ENCODE measurements around the gene LRRC38. TPM values are rescaled to one million over a fixed set of nuclear protein-coding genes. Genes with fewer than 3 reads are reported as not detected.
"Not testable (repeated sequence)": the region's sequence is repeated elsewhere in the genome, so short reads cannot be mapped to it uniquely, and the experiment has no call there.

LRRC38 gene
- total RNA-seq, result not detected in 2 replicates
- long read RNA-seq, result 0 reads

- Mint-ChIP-seq H3K9me3 (no peaks in the 10 kb centered on the region), H3K27ac (ENCODE audit: unreplicated experiment) (no peak within 1 kb of the TSS), H3K27me3 (ENCODE audit: low read depth) (peaks cover 95% of the 10 kb centered on the region), H3K36me3 (ENCODE audit: low read depth) (no peaks in the 10 kb centered on the region), H3K4me1 (peaks cover 5% of the 10 kb centered on the region), H3K4me3 (no peak within 1 kb of the TSS)
- peak; percentile 14 for DNase-seq (ENCODE audit: low read depth, low spot score)
- TF ChIP-seq, protein P1, sequence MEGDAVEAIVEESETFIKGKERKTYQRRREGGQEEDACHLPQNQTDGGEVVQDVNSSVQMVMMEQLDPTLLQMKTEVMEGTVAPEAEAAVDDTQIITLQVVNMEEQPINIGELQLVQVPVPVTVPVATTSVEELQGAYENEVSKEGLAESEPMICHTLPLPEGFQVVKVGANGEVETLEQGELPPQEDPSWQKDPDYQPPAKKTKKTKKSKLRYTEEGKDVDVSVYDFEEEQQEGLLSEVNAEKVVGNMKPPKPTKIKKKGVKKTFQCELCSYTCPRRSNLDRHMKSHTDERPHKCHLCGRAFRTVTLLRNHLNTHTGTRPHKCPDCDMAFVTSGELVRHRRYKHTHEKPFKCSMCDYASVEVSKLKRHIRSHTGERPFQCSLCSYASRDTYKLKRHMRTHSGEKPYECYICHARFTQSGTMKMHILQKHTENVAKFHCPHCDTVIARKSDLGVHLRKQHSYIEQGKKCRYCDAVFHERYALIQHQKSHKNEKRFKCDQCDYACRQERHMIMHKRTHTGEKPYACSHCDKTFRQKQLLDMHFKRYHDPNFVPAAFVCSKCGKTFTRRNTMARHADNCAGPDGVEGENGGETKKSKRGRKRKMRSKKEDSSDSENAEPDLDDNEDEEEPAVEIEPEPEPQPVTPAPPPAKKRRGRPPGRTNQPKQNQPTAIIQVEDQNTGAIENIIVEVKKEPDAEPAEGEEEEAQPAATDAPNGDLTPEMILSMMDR (conservative IDR thresholded peaks at IDR 0.05), result peak; percentile 21
These were observed at the start of gene LRRC38 for GRCh38 chr1:13513895-13514546. TSS of gene LRRC38 (minus strand) at chr1:13514003. CDS start at chr1:13513593, 410 bp downstream.

DNA sequence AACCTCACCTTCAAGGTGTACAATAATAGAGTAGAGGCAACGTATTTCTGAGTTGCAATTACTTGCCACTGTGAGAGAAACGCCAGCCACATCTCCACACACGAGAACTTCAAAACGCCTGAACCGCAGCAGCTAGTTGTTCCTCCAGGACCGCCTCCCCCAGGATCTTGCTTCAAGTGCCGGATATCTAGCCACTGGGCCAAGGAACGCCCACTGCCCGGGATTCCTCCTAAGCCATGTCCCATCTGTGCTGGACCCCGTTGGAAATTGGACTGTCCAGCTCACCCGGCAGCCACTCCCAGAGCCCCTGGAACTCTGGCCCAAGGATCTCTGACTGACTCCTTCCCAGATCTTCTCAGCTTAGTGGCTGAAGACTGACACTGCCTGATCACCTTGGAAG, 49.2 kb upstream of the LRRC38 start:
- H3K4me1 Mint-ChIP-seq; H3K4me3 Mint-ChIP-seq; DNase-seq (ENCODE audit: low read depth, low spot score); H3K9me3 Mint-ChIP-seq; H3K36me3 Mint-ChIP-seq (ENCODE audit: low read depth); H3K27ac Mint-ChIP-seq (ENCODE audit: unreplicated experiment); H3K27me3 Mint-ChIP-seq (ENCODE audit: low read depth): not testable (repeated sequence)

GRCh38 chr1:13560541-13560940, 46.7 kb upstream of the LRRC38 start:
- Mint-ChIP-seq H3K36me3 (ENCODE audit: low read depth) (no peaks in the 10 kb centered on the region), H3K9me3 (no peaks in the 10 kb centered on the region), H3K27me3 (ENCODE audit: low read depth) (peaks cover 3% of the 10 kb centered on the region), H3K4me3 (no peak overlapping the region), H3K4me1 (peaks cover 8% of the 10 kb centered on the region), H3K27ac (ENCODE audit: unreplicated experiment) (no peak overlapping the region)
- no peak for DNase-seq (ENCODE audit: low read depth, low spot score)
- TF ChIP-seq, protein P1 (conservative IDR thresholded peaks at IDR 0.05), result no peak

DNA sequence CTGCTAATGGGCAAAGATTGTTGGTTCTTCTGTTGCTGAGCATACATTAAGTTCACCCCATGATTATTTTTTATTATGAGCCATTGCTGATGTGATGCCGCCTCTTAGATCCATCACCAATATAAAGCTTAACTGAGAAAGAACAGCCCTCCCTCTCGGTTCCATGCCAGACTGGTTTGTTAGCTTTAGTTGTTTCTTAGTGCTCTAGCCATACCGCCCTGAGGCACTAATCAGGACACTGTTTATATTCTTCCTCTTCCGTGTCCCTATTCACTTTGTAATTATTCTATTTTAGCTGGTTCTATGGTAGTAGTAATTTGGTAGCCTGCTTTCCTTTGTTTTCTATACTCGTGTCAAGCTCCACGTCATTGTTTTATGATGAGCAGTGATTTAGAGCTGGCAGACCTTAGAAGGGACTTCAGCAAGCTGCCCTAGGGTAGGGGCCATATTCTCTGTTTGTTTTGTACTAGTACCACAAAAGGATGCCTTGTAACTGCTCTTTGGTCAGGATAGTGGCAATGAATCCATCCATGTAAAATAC, 42.5 kb upstream of the LRRC38 start:
- TF ChIP-seq, protein P1 (conservative IDR thresholded peaks at IDR 0.05), result no peak
- no peak overlapping the region for H3K27ac Mint-ChIP-seq (ENCODE audit: unreplicated experiment)
- peaks cover 8% of the 10 kb centered on the region for H3K4me1 Mint-ChIP-seq
- no peak overlapping the region for H3K4me3 Mint-ChIP-seq
- DNase-seq (ENCODE audit: low read depth, low spot score), result no peak
- no peaks in the 10 kb centered on the region for H3K9me3 Mint-ChIP-seq
- H3K36me3 Mint-ChIP-seq (ENCODE audit: low read depth), result no peaks in the 10 kb centered on the region
- H3K27me3 Mint-ChIP-seq (ENCODE audit: low read depth), result no peaks in the 10 kb centered on the region

DNA sequence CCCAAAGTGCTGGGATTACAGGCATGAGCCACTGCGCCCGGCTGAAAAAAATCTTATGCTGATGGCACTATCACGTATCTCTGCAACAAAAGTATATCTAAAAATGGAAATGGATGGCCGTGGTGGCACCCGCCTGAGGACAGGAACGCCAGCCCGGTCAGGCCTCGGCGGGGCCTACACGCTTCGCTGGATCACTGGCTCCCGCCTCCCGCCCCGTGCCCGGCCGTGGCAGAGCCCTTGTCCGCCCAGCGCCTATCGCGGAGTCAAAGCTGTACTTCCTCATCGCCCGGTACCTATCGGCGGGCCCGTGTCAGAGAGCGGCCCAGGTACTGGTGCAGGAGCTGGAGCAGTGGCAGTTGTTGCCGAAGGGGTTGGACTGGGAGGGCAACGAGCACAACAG, 41.0 kb upstream of the LRRC38 start:
- no peak overlapping the region for H3K27ac Mint-ChIP-seq (ENCODE audit: unreplicated experiment)
- no peaks in the 10 kb centered on the region for H3K36me3 Mint-ChIP-seq (ENCODE audit: low read depth)
- H3K4me1 Mint-ChIP-seq, result peaks cover 8% of the 10 kb centered on the region
- DNase-seq (ENCODE audit: low read depth, low spot score), result no peak
- no peak overlapping the region for H3K4me3 Mint-ChIP-seq
- H3K27me3 Mint-ChIP-seq (ENCODE audit: low read depth), result no peaks in the 10 kb centered on the region
- TF ChIP-seq, protein P1 (conservative IDR thresholded peaks at IDR 0.05), result no peak
- H3K9me3 Mint-ChIP-seq, result no peaks in the 10 kb centered on the region

DNA sequence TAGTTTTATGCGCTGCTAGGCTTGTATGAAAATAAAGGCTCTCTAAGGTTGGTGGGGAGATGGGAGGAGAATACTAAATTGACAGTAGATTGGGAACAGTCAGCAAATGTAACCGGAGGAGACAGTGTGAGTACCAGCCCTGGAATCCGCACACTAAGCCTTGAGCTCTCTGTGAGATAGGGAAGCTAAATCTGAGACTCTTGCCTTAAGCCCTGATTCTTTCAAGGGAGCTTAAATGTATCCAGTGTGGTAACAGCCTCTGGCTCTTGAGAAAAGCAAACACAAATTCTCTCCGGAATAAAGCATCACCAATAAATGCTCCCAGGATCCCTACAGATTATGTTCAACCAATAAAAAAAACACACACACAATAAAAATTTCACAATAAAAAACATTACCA, 36.9 kb upstream of the LRRC38 start:
- H3K9me3 Mint-ChIP-seq, result no peaks in the 10 kb centered on the region
- no peaks in the 10 kb centered on the region for H3K36me3 Mint-ChIP-seq (ENCODE audit: low read depth)
- DNase-seq (ENCODE audit: low read depth, low spot score), result no peak
- H3K27me3 Mint-ChIP-seq (ENCODE audit: low read depth), result no peaks in the 10 kb centered on the region
- H3K27ac Mint-ChIP-seq (ENCODE audit: unreplicated experiment), result no peak overlapping the region
- TF ChIP-seq, protein P1 (conservative IDR thresholded peaks at IDR 0.05), result no peak
- peaks cover 10% of the 10 kb centered on the region for H3K4me1 Mint-ChIP-seq
- no peak overlapping the region for H3K4me3 Mint-ChIP-seq
